ENCODE results near the gene ILKAP.

ILKAP gene

DNA sequence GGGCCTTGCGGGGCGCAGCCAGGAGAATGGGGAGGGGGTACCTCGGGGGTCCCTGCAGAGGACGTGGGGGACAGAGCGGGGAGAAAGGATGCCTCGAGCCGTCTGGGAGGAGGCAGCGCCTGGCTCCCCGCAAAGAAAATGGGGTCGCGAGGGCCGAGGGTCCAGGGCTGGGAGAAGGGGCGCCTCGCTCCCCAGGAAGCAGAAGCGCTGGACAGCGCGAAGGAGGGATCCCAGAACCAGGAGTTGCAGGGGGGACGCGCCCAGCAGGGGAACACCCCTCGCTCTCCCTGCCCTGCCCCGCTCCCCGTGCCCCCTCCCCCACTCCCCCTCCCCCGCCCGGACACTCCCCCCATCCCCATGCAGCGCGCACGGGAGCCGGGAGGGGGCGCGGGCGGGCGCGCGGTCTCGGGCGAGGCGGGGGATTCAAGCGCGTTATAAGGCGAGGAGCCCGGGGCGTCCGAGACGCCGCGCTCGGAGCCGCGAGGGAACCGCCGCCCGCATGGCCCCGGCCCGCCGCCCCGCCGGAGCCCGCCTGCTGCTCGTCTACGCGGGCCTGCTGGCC lies 44.9 kb downstream of the ILKAP start, which contains the start of gene ERFE:
TSS of gene ERFE (plus strand) at position 462 of the 562 bp plus-strand sequence. CDS start at position 500, 38 bp downstream.
- Histone ChIP-seq H3K27me3 (ENCODE audit: control insufficient read depth, insufficient read depth, low read length) (no peaks in the 10 kb centered on the region), H3K9ac (no peak within 1 kb of the TSS)
- TF ChIP-seq, protein P1, sequence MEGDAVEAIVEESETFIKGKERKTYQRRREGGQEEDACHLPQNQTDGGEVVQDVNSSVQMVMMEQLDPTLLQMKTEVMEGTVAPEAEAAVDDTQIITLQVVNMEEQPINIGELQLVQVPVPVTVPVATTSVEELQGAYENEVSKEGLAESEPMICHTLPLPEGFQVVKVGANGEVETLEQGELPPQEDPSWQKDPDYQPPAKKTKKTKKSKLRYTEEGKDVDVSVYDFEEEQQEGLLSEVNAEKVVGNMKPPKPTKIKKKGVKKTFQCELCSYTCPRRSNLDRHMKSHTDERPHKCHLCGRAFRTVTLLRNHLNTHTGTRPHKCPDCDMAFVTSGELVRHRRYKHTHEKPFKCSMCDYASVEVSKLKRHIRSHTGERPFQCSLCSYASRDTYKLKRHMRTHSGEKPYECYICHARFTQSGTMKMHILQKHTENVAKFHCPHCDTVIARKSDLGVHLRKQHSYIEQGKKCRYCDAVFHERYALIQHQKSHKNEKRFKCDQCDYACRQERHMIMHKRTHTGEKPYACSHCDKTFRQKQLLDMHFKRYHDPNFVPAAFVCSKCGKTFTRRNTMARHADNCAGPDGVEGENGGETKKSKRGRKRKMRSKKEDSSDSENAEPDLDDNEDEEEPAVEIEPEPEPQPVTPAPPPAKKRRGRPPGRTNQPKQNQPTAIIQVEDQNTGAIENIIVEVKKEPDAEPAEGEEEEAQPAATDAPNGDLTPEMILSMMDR (IDR thresholded peaks at IDR 0.05), result no peak

GRCh38 chr2:238158018-238158508 lies 45.4 kb downstream of the ILKAP start:
- Histone ChIP-seq H3K9ac (no peak overlapping the region), H2AFZ (no peak overlapping the region), H3K9me3 (ENCODE audit: control insufficient read depth, low read length) (no peaks in the 10 kb centered on the region), H3K36me3 (ENCODE audit: control insufficient read depth, insufficient read depth, low read length) (no peaks in the 10 kb centered on the region), H3K27me3 (ENCODE audit: control insufficient read depth, insufficient read depth, low read length) (no peaks in the 10 kb centered on the region), H3K27ac (no peak overlapping the region), H3K4me3 (ENCODE audit: low read depth, low read length) (no peak overlapping the region), H3K4me1 (no peaks in the 10 kb centered on the region), H3K79me2 (no peaks in the 10 kb centered on the region), H3K4me2 (ENCODE audit: low read length) (no peak overlapping the region)
- TF ChIP-seq, protein P1 (IDR thresholded peaks at IDR 0.05), result no peak

More for the DNA sequence above, 44.9 kb downstream of the ILKAP start, which contains the start of gene ERFE:
- Histone ChIP-seq H3K4me2 (ENCODE audit: low read length) (peak within 1 kb of the TSS; percentile 51), H3K9me3 (ENCODE audit: control insufficient read depth, low read length) (no peaks in the 10 kb centered on the region), H3K79me2 (no peaks in the 10 kb centered on the region), H3K4me1 (no peaks in the 10 kb centered on the region), H3K36me3 (ENCODE audit: control insufficient read depth, insufficient read depth, low read length) (no peaks in the 10 kb centered on the region), H2AFZ (peak within 1 kb of the TSS; percentile 66), H3K27ac (no peak within 1 kb of the TSS), H3K4me3 (ENCODE audit: low read depth, low read length) (no peak within 1 kb of the TSS)

- TF ChIP-seq, protein P1 (IDR thresholded peaks at IDR 0.05), result no peak
- no peak overlapping the region for H3K9ac ChIP-seq
- H3K27ac ChIP-seq, result no peak overlapping the region
- H2AFZ ChIP-seq, result no peak overlapping the region
- no peak overlapping the region for H3K4me3 ChIP-seq (ENCODE audit: low read depth, low read length)
- no peak overlapping the region for H3K4me2 ChIP-seq (ENCODE audit: low read length)
- no peaks in the 10 kb centered on the region for H3K79me2 ChIP-seq
- H3K4me1 ChIP-seq, result no peaks in the 10 kb centered on the region
- no peaks in the 10 kb centered on the region for H3K36me3 ChIP-seq (ENCODE audit: control insufficient read depth, insufficient read depth, low read length)
- no peaks in the 10 kb centered on the region for H3K9me3 ChIP-seq (ENCODE audit: control insufficient read depth, low read length)
- H3K27me3 ChIP-seq (ENCODE audit: control insufficient read depth, insufficient read depth, low read length), result no peaks in the 10 kb centered on the region
Observed at GRCh38 chr2:238157506-238158017, 45.9 kb downstream of the ILKAP start.

DNA sequence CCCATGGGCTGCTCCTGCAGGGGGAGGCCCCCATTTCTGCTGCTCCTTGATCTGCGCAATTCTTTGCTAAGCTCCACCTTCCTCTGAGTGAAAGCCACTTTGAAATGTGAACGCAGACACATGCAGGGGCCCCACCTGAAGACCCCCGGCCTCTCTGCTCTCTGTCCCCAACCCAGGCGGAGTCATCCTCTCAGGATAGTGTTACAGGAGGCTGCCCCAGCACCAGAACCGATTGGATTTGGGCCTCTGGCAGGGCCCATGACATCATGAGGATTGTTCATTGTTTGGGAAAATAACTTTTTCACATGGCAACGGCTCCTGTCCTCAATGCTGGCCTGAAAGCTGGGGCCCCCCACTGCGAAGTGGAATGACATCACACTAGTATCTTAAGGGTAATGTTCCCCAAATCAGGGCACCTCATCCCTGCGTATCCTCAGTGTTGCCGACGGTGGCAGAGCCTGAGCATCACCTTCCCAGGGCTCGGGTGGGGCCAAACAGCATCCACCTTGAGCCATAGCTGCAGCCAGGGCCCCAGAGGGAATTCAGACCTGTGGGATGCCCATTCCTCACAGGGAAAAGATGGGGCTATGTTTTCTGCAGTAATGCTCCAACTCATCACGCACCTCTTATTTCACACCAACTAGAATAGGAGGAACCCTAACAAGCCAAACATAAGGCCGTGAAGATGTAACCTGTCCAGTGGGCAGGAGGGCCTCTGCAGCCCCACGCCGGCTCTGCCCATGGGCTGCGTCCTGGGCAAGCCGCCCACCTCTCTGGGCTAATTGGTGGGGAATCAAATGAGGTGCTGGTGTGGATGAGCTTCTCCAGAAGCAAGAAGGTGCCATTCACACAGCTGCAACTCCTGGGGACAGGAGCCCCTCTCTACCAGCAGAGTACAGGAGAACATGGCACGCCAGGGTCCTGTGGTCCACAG lies 47.5 kb downstream of the ILKAP start:
- H3K27ac ChIP-seq, result no peak overlapping the region
- TF ChIP-seq, protein P1 (IDR thresholded peaks at IDR 0.05), result no peak
- H3K27me3 ChIP-seq (ENCODE audit: control insufficient read depth, insufficient read depth, low read length), result no peaks in the 10 kb centered on the region
- no peak overlapping the region for H2AFZ ChIP-seq
- H3K4me3 ChIP-seq (ENCODE audit: low read depth, low read length), result no peak overlapping the region
- no peaks in the 10 kb centered on the region for H3K9me3 ChIP-seq (ENCODE audit: control insufficient read depth, low read length)
- no peaks in the 10 kb centered on the region for H3K36me3 ChIP-seq (ENCODE audit: control insufficient read depth, insufficient read depth, low read length)
- H3K9ac ChIP-seq, result no peak overlapping the region
- no peak overlapping the region for H3K4me2 ChIP-seq (ENCODE audit: low read length)
- no peaks in the 10 kb centered on the region for H3K79me2 ChIP-seq
- H3K4me1 ChIP-seq, result no peaks in the 10 kb centered on the region
